Sigmoid colon (tissue), 4 donors: ENCODE data around the gene SLC66A1.

Experiments
- CTCF ChIP-seq, 4 experiments: fragments of 450-650 bp in 3 of 4; fragments of 200-600 bp in 1 of 4; IDR thresholded peaks; one replicate each; pipeline ENCODE4 v1.5.1; 2016 to 2019; ENCODE audit warnings: antibody characterized with exemption in 4 of 4, mild to moderate bottlenecking in 3 of 4, moderate library complexity in 2 of 4
- EP300 ChIP-seq, 4 donors: sonication (generic); formaldehyde crosslinking; IDR thresholded peaks; one replicate each; pipeline ENCODE4 v1.6.1; 2017; ENCODE audit warnings: antibody characterized with exemption in 4 of 4
- POLR2A ChIP-seq, 2 donors: fragments of 450-650 bp; IDR thresholded peaks; one replicate each; pipeline ENCODE4 v1.6.1; 2016; ENCODE audit warnings: antibody characterized with exemption in 2 of 2, mild to moderate bottlenecking in 2 of 2, moderate library complexity in 2 of 2
- POLR2AphosphoS5 ChIP-seq, 4 donors: sonication (generic); formaldehyde crosslinking; IDR thresholded peaks; one replicate each; pipeline ENCODE4 v1.6.1; 2017; ENCODE audit warnings: antibody characterized with exemption in 4 of 4

GRCh38 chr1:19328486-19328885 lies 16.4 kb downstream of the SLC66A1 start:
- TF ChIP-seq CTCF (IDR thresholded peaks at IDR 0.05) (no peak), POLR2AphosphoS5 (IDR thresholded peaks at IDR 0.05) (no peak), POLR2A (IDR thresholded peaks at IDR 0.05) (no peak), EP300 (IDR thresholded peaks at IDR 0.05) (no peak)
